Tibial nerve (tissue), 3 donors: ENCODE measurements around the gene CYP19A1.

Experiments
- CTCF ChIP-seq, 5 experiments: fragments of 200-600 bp in 3 of 5; fragments of 450-650 bp in 2 of 5; sonication (generic) in 3 of 5; IDR thresholded peaks; one replicate each; pipeline ENCODE4 v1.5.1; 2016 to 2019; ENCODE audit warnings: antibody characterized with exemption in 5 of 5, mild to moderate bottlenecking in 3 of 5, moderate library complexity in 2 of 5
- POLR2A ChIP-seq, 2 donors: fragments of 450-650 bp; IDR thresholded peaks; one replicate each; pipeline ENCODE4 v1.6.1; 2017; ENCODE audit warnings: antibody characterized with exemption in 2 of 2, mild to moderate bottlenecking in 2 of 2, moderate library complexity in 2 of 2

DNA sequence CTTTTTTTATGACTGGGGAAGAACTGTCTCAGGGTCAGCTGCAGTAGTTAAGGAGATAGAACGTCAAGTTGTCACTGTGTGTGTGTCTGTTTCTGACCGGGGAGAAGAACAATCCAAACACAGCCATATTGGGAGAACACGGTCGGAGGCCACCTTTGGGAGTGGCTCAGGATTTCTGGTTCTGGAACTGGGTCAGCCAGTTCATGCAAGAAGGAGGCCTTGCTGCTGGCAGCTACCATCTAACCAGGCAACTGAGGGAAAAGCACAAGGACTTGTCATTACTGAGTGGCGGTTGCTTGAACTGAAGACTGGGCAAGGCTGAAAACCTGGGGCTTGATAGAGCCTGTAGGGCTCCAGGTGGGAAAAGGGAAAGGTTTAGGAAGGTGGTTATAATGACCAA is 27.7 kb upstream of the CYP19A1 start:
- no peak for TF ChIP-seq CTCF (IDR thresholded peaks at IDR 0.05)
- no peak for TF ChIP-seq POLR2A (IDR thresholded peaks at IDR 0.05)
